Trophoblast cell (in vitro differentiated cells and primary cell): Measurements from ENCODE around the gene UBXN4.

Experiments
- DNase-seq, 2 donors: peaks; one replicate each; pipeline ENCODE4 v3.0.0-alpha.2; 2016
- H2AFZ ChIP-seq: 2 replicates; pipeline ENCODE4 v1.6.1; 2013; ENCODE audit warnings: low read length, moderate library complexity, mild to moderate bottlenecking; ENCODE audit not compliant: insufficient read depth, poor library complexity
- H2AK5ac ChIP-seq: 2 replicates; pipeline ENCODE4 v1.6.1; 2013; ENCODE audit warnings: mild to moderate bottlenecking, low read length
- H2BK120ac ChIP-seq: 2 replicates; pipeline ENCODE4 v1.6.1; 2013; ENCODE audit warnings: low read length, mild to moderate bottlenecking, moderate library complexity; ENCODE audit not compliant: insufficient read depth, poor library complexity
- H2BK12ac ChIP-seq: 2 replicates; pipeline ENCODE4 v1.6.1; 2013; ENCODE audit warnings: mild to moderate bottlenecking, low read length, moderate library complexity
- H2BK5ac ChIP-seq: 2 replicates; pipeline ENCODE4 v1.6.1; 2013; ENCODE audit warnings: low read length, low read depth, moderate library complexity, mild to moderate bottlenecking; ENCODE audit not compliant: poor library complexity
- H3K14ac ChIP-seq: 2 replicates; pipeline ENCODE4 v1.6.1; 2013; ENCODE audit warnings: mild to moderate bottlenecking, low read length
- H3K18ac ChIP-seq: 2 replicates; pipeline ENCODE4 v1.6.1; 2013; ENCODE audit warnings: mild to moderate bottlenecking, low read length
- H3K23ac ChIP-seq: 2 replicates; pipeline ENCODE4 v1.6.1; 2013; ENCODE audit warnings: low read length
- H3K27ac ChIP-seq: 2 replicates; pipeline ENCODE4 v1.5.1; 2013; ENCODE audit warnings: low read depth, mild to moderate bottlenecking, inconsistent platforms, low read length, moderate library complexity
- H3K27me3 ChIP-seq: 2 replicates; pipeline ENCODE4 v1.6.1; 2013; ENCODE audit warnings: inconsistent platforms, mild to moderate bottlenecking, low read length, moderate library complexity; ENCODE audit not compliant: insufficient read depth
- H3K36me3 ChIP-seq, 2 experiments: 1 replicate in 1 of 2; 2 replicates in 1 of 2; pipeline ENCODE4 v1.6.1; 2013; ENCODE audit warnings: low read length in 2 of 2, mild to moderate bottlenecking in 2 of 2, moderate library complexity in 1 of 2; ENCODE audit not compliant: insufficient read depth in 2 of 2, control insufficient read depth in 1 of 2
- H3K4ac ChIP-seq: 2 replicates; pipeline ENCODE4 v1.6.1; 2013; ENCODE audit warnings: low read depth, mild to moderate bottlenecking, low read length, moderate library complexity
- H3K4me1 ChIP-seq, 2 experiments: 1 replicate in 1 of 2; 2 replicates in 1 of 2; pipeline ENCODE4 v1.6.1; 2013; ENCODE audit warnings: low read length in 2 of 2, mild to moderate bottlenecking in 2 of 2, moderate library complexity in 1 of 2; ENCODE audit not compliant: insufficient read depth in 2 of 2, control insufficient read depth in 1 of 2
- H3K4me2 ChIP-seq: 2 replicates; pipeline ENCODE4 v1.6.1; 2013; ENCODE audit warnings: inconsistent platforms, mild to moderate bottlenecking, low read length, moderate library complexity
- H3K4me3 ChIP-seq: 2 replicates; pipeline ENCODE4 v1.5.1; 2013; ENCODE audit warnings: mild to moderate bottlenecking, low read depth, low read length, inconsistent platforms
- H3K79me1 ChIP-seq: one replicate; pipeline ENCODE4 v1.6.1; 2013; ENCODE audit warnings: low read length
- H3K79me2 ChIP-seq: 2 replicates; pipeline ENCODE4 v1.6.1; 2013; ENCODE audit warnings: low read length, mild to moderate bottlenecking; ENCODE audit not compliant: control insufficient read depth, insufficient read depth, poor library complexity
- H3K9ac ChIP-seq: 2 replicates; pipeline ENCODE4 v1.6.1; 2013; ENCODE audit warnings: mild to moderate bottlenecking, low read length
- H3K9me3 ChIP-seq: 2 replicates; pipeline ENCODE4 v1.6.1; 2013; ENCODE audit warnings: low read depth, mild to moderate bottlenecking, control low read depth, inconsistent platforms, low read length; ENCODE audit not compliant: insufficient read depth
- H4K12ac ChIP-seq: 2 replicates; pipeline ENCODE4 v1.6.1; 2013; ENCODE audit warnings: low read depth, mild to moderate bottlenecking, low read length, moderate library complexity
- H4K8ac ChIP-seq: 2 replicates; pipeline ENCODE4 v1.6.1; 2013; ENCODE audit warnings: low read depth, mild to moderate bottlenecking, low read length, moderate library complexity
- H4K91ac ChIP-seq: one replicate; pipeline ENCODE4 v1.6.1; 2013; ENCODE audit warnings: low read depth, mild to moderate bottlenecking, low read length, moderate library complexity
- WGBS: extraction: QIAGEN DNeasy Blood & Tissue Kit; methylation state at CpG from one replicate; pipeline ENCODE4 v1.1.7; 2013; ENCODE audit warnings: missing lambda C conversion rate; ENCODE audit not compliant: insufficient read length, insufficient coverage; ENCODE audit errors: extremely low coverage; 5-methylcytosine and 5-hydroxymethylcytosine counted together

UBXN4 gene

GRCh38 chr2:135822855-135823254 is 81.2 kb downstream of the UBXN4 start:
- no peak overlapping the region for H2BK120ac ChIP-seq
- no peak overlapping the region for H2BK12ac ChIP-seq
- no peak overlapping the region for H3K18ac ChIP-seq
- no CpG with 5 or more reads among the region's 1 CpG for WGBS
- no peak for DNase-seq
- no peaks in the 10 kb centered on the region for H3K36me3 ChIP-seq
- no peak overlapping the region for H4K91ac ChIP-seq
- no peak overlapping the region for H3K14ac ChIP-seq
- no peak overlapping the region for H3K27ac ChIP-seq
- no peaks in the 10 kb centered on the region for H3K79me2 ChIP-seq
- no peaks in the 10 kb centered on the region for H3K27me3 ChIP-seq
- no peaks in the 10 kb centered on the region for H3K4me1 ChIP-seq
- H3K4me3 ChIP-seq, result no peak overlapping the region
- H2AK5ac ChIP-seq, result no peak overlapping the region
- H3K4me2 ChIP-seq, result no peak overlapping the region
- no peak overlapping the region for H3K4ac ChIP-seq
- H4K12ac ChIP-seq, result no peak overlapping the region
- no peak overlapping the region for H2BK5ac ChIP-seq
- H3K9ac ChIP-seq, result no peak overlapping the region
- no peak overlapping the region for H4K8ac ChIP-seq
- H3K9me3 ChIP-seq, result peaks cover 5% of the 10 kb centered on the region
- no peak overlapping the region for H2AFZ ChIP-seq
- H3K23ac ChIP-seq, result no peak overlapping the region
- no peaks in the 10 kb centered on the region for H3K79me1 ChIP-seq

DNA sequence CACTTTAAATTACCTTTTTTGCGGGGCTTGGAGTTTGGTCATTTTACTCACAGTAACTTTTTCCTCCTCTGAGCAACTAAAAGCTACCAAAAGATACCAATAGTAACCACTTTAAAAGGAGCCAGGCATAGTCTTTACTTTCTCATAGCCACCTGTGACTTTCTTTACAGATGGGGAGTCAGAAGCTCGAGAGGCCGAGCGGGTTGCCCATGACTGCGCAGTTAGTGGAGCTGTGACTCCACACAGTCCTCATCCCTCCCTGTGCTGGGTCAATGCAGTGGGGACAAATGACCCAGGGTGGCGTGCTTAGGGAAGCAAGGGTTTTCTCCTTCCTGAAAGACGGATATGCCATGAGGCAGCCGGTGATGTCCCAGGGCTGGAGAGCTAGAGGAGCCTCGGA is 83.5 kb downstream of the UBXN4 start:
- Histone ChIP-seq H3K14ac (no peak overlapping the region), H2BK5ac (no peak overlapping the region), H2BK120ac (no peak overlapping the region), H3K9me3 (peaks cover 5% of the 10 kb centered on the region), H3K23ac (no peak overlapping the region), H2AK5ac (no peak overlapping the region), H3K9ac (no peak overlapping the region), H4K8ac (no peak overlapping the region), H3K4me2 (no peak overlapping the region), H3K79me1 (no peaks in the 10 kb centered on the region), H4K91ac (no peak overlapping the region), H3K4ac (no peak overlapping the region), H3K18ac (no peak overlapping the region), H2BK12ac (no peak overlapping the region), H3K79me2 (no peaks in the 10 kb centered on the region), H3K4me3 (no peak overlapping the region), H3K27me3 (no peaks in the 10 kb centered on the region), H3K36me3 (no peaks in the 10 kb centered on the region), H2AFZ (no peak overlapping the region), H3K27ac (no peak overlapping the region), H3K4me1 (no peaks in the 10 kb centered on the region), H4K12ac (no peak overlapping the region)
- DNase-seq, result no peak
- WGBS, result no CpG with 5 or more reads among the region's 9 CpGs

GRCh38 chr2:135825550-135826176 is 84.0 kb downstream of the UBXN4 start:
- Histone ChIP-seq H3K4me1 (no peaks in the 10 kb centered on the region), H3K18ac (no peak overlapping the region), H3K27me3 (no peaks in the 10 kb centered on the region), H3K9me3 (peaks cover 5% of the 10 kb centered on the region), H4K8ac (no peak overlapping the region), H2BK120ac (no peak overlapping the region), H3K79me2 (no peaks in the 10 kb centered on the region), H3K36me3 (no peaks in the 10 kb centered on the region), H2AK5ac (no peak overlapping the region), H2AFZ (no peak overlapping the region), H3K4ac (no peak overlapping the region), H2BK5ac (no peak overlapping the region), H3K4me3 (no peak overlapping the region), H3K4me2 (no peak overlapping the region), H3K23ac (no peak overlapping the region), H4K91ac (no peak overlapping the region), H2BK12ac (no peak overlapping the region), H3K79me1 (no peaks in the 10 kb centered on the region), H3K9ac (no peak overlapping the region), H3K14ac (no peak overlapping the region), H4K12ac (no peak overlapping the region), H3K27ac (no peak overlapping the region)
- WGBS, result no CpG with 5 or more reads among the region's 11 CpGs
- peak in 1 of 2 donors; percentile 14 for DNase-seq

DNA sequence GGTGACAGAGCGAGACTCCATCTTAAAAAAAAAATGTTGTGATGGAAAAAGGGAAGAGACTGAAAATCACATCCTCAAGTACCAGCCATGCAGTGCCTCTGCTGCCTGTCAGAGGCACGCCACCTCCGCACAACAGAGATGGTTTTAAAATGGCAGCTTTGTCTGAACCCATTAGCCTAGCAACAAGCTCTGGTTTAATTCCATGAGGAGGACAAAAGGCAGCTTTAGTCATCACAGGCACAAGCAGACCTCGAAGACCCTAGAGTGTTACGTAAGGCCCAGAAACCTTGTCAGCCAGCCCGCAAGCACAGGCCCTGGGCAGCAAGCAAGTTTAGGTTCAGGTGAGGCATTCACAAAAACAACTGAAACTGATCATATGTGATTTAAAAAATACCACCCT is 84.9 kb downstream of the UBXN4 start:
- H3K18ac ChIP-seq, result no peak overlapping the region
- H2AFZ ChIP-seq, result no peak overlapping the region
- no peak overlapping the region for H2BK5ac ChIP-seq
- no peak for DNase-seq
- H4K12ac ChIP-seq, result no peak overlapping the region
- H3K27me3 ChIP-seq, result no peaks in the 10 kb centered on the region
- no peak overlapping the region for H3K4ac ChIP-seq
- no peak overlapping the region for H3K14ac ChIP-seq
- peaks cover 5% of the 10 kb centered on the region for H3K9me3 ChIP-seq
- H2BK12ac ChIP-seq, result no peak overlapping the region
- WGBS, result no CpG with 5 or more reads among the region's 6 CpGs
- no peak overlapping the region for H4K91ac ChIP-seq
- no peak overlapping the region for H3K9ac ChIP-seq
- no peak overlapping the region for H3K23ac ChIP-seq
- no peak overlapping the region for H3K4me3 ChIP-seq
- no peaks in the 10 kb centered on the region for H3K79me2 ChIP-seq
- H3K4me2 ChIP-seq, result no peak overlapping the region
- no peak overlapping the region for H3K27ac ChIP-seq
- no peak overlapping the region for H4K8ac ChIP-seq
- no peak overlapping the region for H2BK120ac ChIP-seq
- H3K4me1 ChIP-seq, result no peaks in the 10 kb centered on the region
- no peak overlapping the region for H2AK5ac ChIP-seq
- H3K79me1 ChIP-seq, result no peaks in the 10 kb centered on the region
- no peaks in the 10 kb centered on the region for H3K36me3 ChIP-seq
